Measurements from ENCODE around the gene TNS1. TPM values are rescaled to one million over a fixed set of nuclear protein-coding genes. Genes with fewer than 3 reads are reported as not detected.
A peak's percentile ranks its signal among the peaks of the same experiment; 100 is the strongest.
"Not testable (repeated sequence)": the region's sequence is repeated elsewhere in the genome, so short reads cannot be mapped to it uniquely, and the experiment has no call there.

TNS1 gene
- 227 to 272 TPM (median 249 TPM) in 3 replicates for total RNA-seq
- long read RNA-seq, partial matches to known transcripts = 30 of 98 reads
- long read RNA-seq, other reads (novel, unspliced or antisense) = 67 of 98 reads

GRCh38 chr2:218002845-218003180 is at the start of gene TNS1:
Gene TNS1, minus strand, starts transcription at chr2:218002995. Its CDS starts 123 bp downstream, at chr2:218002872.
- DNase-seq (ENCODE audit: low spot score) = no peak
- Mint-ChIP-seq H3K4me3 (ENCODE audit: unreplicated experiment) (peak within 1 kb of the TSS; percentile 85), H3K36me3 (ENCODE audit: low read depth) (no peaks in the 10 kb centered on the region), H3K27ac (ENCODE audit: unreplicated experiment) (peak within 1 kb of the TSS; percentile 98), H3K27me3 (ENCODE audit: low read depth) (no peaks in the 10 kb centered on the region), H3K9me3 (ENCODE audit: low read depth) (no peaks in the 10 kb centered on the region), H3K4me1 (ENCODE audit: low read depth) (peaks cover 85% of the 10 kb centered on the region)
- TF ChIP-seq, protein P1, sequence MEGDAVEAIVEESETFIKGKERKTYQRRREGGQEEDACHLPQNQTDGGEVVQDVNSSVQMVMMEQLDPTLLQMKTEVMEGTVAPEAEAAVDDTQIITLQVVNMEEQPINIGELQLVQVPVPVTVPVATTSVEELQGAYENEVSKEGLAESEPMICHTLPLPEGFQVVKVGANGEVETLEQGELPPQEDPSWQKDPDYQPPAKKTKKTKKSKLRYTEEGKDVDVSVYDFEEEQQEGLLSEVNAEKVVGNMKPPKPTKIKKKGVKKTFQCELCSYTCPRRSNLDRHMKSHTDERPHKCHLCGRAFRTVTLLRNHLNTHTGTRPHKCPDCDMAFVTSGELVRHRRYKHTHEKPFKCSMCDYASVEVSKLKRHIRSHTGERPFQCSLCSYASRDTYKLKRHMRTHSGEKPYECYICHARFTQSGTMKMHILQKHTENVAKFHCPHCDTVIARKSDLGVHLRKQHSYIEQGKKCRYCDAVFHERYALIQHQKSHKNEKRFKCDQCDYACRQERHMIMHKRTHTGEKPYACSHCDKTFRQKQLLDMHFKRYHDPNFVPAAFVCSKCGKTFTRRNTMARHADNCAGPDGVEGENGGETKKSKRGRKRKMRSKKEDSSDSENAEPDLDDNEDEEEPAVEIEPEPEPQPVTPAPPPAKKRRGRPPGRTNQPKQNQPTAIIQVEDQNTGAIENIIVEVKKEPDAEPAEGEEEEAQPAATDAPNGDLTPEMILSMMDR (IDR thresholded peaks at IDR 0.05) = no peak

DNA sequence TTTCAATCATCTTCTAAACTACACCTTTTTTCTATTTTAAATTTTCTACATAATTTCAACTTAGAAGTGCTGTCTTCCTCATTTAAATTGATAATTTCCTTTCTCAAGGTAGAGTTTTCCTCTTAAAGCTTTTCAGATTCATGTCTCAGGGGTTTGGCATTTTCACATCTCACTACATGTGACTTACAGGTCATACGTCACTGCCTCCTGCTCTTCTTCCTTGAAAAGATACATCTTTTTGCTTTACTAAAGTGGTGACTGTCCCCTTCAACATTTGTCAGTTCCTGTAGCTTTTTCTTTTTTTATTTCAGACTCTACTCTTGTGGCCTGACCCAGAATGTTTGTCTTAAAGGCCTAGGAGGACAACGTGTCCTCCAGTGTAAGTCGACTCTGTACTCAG is 49.1 kb upstream of the TNS1 start:
- TF ChIP-seq, protein P1 (IDR thresholded peaks at IDR 0.05) = no peak
- DNase-seq (ENCODE audit: low spot score) = no peak
- H3K4me1 Mint-ChIP-seq (ENCODE audit: low read depth) = peaks cover 5% of the 10 kb centered on the region
- peaks cover 2% of the 10 kb centered on the region for H3K36me3 Mint-ChIP-seq (ENCODE audit: low read depth)
- no peak overlapping the region for H3K4me3 Mint-ChIP-seq (ENCODE audit: unreplicated experiment)
- peaks cover 5% of the 10 kb centered on the region for H3K9me3 Mint-ChIP-seq (ENCODE audit: low read depth)
- H3K27ac Mint-ChIP-seq (ENCODE audit: unreplicated experiment) = no peak overlapping the region
- peaks cover 4% of the 10 kb centered on the region for H3K27me3 Mint-ChIP-seq (ENCODE audit: low read depth)

DNA sequence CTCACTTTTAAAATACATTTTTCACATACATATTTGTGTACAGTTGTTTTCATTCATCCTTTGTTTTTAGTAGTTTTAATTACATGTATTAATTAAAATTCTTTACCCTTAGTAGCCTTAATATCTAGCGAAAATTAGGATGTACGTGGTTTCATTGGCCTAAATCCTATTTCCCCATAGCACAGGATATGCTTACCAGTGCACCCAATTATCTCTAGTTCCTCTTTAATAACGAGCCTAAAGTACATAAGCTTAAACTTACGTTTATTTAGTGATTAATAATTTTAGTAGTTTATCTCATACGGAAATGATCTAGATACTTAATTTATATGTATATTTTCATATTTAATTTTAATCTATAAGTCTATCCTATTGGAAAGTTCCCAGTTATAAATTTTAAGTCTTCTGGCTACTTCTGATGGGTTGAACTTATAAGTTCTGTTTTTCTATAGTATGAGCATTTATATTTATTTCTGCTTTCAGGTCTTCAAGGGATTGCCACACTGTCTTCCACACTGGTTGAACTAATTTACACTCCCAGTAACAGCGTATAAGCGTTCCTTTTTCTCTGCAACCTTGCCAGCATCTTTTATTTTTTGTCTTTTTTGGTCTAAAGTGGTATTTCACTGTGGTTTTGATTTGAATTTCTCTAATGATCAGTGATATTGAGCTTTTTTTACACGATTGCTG is 44.9 kb upstream of the TNS1 start:
- DNase-seq (ENCODE audit: low spot score) = no peak
- Mint-ChIP-seq H3K4me1 (ENCODE audit: low read depth) (peaks cover 5% of the 10 kb centered on the region), H3K9me3 (ENCODE audit: low read depth) (peaks cover 5% of the 10 kb centered on the region), H3K27me3 (ENCODE audit: low read depth) (peaks cover 5% of the 10 kb centered on the region), H3K27ac (ENCODE audit: unreplicated experiment) (no peak overlapping the region), H3K4me3 (ENCODE audit: unreplicated experiment) (no peak overlapping the region), H3K36me3 (ENCODE audit: low read depth) (peaks cover 2% of the 10 kb centered on the region)
- TF ChIP-seq, protein P1 (IDR thresholded peaks at IDR 0.05) = no peak

DNA sequence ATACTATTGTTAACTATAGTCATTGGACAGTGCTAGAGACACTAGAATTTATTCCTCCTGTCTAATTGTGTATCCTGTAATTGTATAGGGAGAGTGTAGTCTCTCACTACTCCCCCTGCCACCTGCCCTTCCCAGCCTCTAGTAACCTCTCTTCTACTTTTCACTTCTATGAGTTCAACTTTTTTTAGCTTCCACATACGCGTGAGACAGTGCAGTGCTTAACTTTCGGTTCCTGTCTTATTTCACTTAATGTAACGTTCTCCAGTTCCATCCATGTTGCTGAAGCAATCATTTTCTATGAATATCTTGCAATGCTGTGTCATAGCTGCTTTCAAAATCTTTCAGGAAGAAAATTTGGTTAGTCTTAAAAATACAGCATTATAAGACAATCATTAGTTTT is 43.4 kb upstream of the TNS1 start:
- no peaks in the 10 kb centered on the region for H3K4me1 Mint-ChIP-seq (ENCODE audit: low read depth)
- H3K27me3 Mint-ChIP-seq (ENCODE audit: low read depth) = peaks cover 5% of the 10 kb centered on the region
- H3K9me3 Mint-ChIP-seq (ENCODE audit: low read depth) = peaks cover 5% of the 10 kb centered on the region
- H3K36me3 Mint-ChIP-seq (ENCODE audit: low read depth) = peaks cover 2% of the 10 kb centered on the region
- H3K4me3 Mint-ChIP-seq (ENCODE audit: unreplicated experiment) = no peak overlapping the region
- TF ChIP-seq, protein P1 (IDR thresholded peaks at IDR 0.05) = no peak
- DNase-seq (ENCODE audit: low spot score) = no peak
- no peak overlapping the region for H3K27ac Mint-ChIP-seq (ENCODE audit: unreplicated experiment)

DNA sequence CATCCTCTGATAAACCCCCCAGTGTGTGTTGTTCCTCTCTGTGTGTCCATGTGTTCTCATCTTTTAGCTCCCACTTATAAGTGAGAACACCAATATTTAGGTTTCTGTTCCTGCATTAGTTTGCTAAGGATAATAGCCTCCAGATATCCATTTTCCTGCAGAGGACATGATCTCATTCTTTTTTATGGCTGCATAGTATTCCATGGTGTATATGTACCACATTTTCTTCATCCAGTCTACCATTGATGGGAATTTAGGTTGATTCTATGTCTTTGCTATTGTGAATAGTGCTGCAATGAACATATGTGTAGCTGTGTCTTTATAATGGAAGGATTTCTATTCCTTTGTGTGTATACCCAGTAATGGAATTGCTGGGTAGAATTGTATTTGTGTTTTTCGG is 41.8 kb upstream of the TNS1 start:
- peaks cover 14% of the 10 kb centered on the region for H3K27me3 Mint-ChIP-seq (ENCODE audit: low read depth)
- not testable (repeated sequence) for DNase-seq (ENCODE audit: low spot score); H3K4me3 Mint-ChIP-seq (ENCODE audit: unreplicated experiment); H3K36me3 Mint-ChIP-seq (ENCODE audit: low read depth); H3K27ac Mint-ChIP-seq (ENCODE audit: unreplicated experiment); H3K9me3 Mint-ChIP-seq (ENCODE audit: low read depth); H3K4me1 Mint-ChIP-seq (ENCODE audit: low read depth)

- no peaks in the 10 kb centered on the region for H3K36me3 Mint-ChIP-seq (ENCODE audit: low read depth)
- no peak for DNase-seq (ENCODE audit: low spot score)
- peaks cover 18% of the 10 kb centered on the region for H3K27me3 Mint-ChIP-seq (ENCODE audit: low read depth)
- H3K27ac Mint-ChIP-seq (ENCODE audit: unreplicated experiment) = no peak overlapping the region
- no peaks in the 10 kb centered on the region for H3K4me1 Mint-ChIP-seq (ENCODE audit: low read depth)
- no peaks in the 10 kb centered on the region for H3K9me3 Mint-ChIP-seq (ENCODE audit: low read depth)
- TF ChIP-seq, protein P1 (IDR thresholded peaks at IDR 0.05) = no peak
- no peak overlapping the region for H3K4me3 Mint-ChIP-seq (ENCODE audit: unreplicated experiment)
These were observed 40.9 kb upstream of the TNS1 start for GRCh38 chr2:218043701-218044109.
